ENCODE data around the gene ABHD5. TPM values are rescaled to one million over a fixed set of nuclear protein-coding genes. Genes with fewer than 3 reads are reported as not detected.

The ABHD5 gene
- total and polyA plus RNA-seq, 2 of the 8 experiments (the other 6 are each of a cell fraction or from before 2014, with no cell fraction given), result 10.5 to 16.4 TPM

DNA sequence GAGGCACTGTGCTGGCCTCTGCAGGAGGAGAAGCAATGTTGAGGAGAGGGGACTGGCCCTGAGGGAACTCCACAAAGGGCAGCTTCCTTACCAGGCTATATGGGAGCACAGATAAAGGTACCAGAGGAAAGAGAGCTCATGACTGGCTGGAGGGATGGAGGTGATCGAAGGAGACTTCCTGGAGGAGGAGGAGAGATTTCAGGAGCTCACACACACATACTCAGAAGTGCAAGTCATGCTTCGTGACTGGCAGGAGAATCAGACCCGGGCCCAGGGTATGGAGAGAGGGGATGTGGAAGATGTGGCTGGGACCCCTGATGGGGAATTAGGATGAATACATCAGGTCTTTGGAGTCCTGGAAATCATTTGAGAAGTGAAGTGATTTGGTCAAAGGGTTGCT lies 85.4 kb downstream of the ABHD5 start:
- H3K79me2 ChIP-seq (ENCODE audit: control insufficient read depth in 1 of 2, insufficient read depth in 2 of 2, low read length in 2 of 2), result no peaks in the 10 kb centered on the region
- H3K79me1 ChIP-seq (ENCODE audit: low read depth, low read length), result no peaks in the 10 kb centered on the region
- no peak overlapping the region for H4K8ac ChIP-seq (ENCODE audit: extremely low read depth, insufficient read depth, low read length)
- H2AK5ac ChIP-seq (ENCODE audit: low read depth, low read length), result no peak overlapping the region
- H3K23me2 ChIP-seq (ENCODE audit: low read depth, low read length), result no peaks in the 10 kb centered on the region; the same call in 1 of the 2 replicates
- H3K23ac ChIP-seq (ENCODE audit: insufficient read length), result no peak overlapping the region
- no peaks in the 10 kb centered on the region for H4K20me1 ChIP-seq (replicated peaks in 1 of 2; ENCODE audit: control insufficient read depth in 1 of 2, insufficient read depth in 2 of 2, low read length in 2 of 2)
- TF ChIP-seq TAF1 (IDR thresholded peaks at IDR 0.05; ENCODE audit: low read depth, low read length) (no peak), TCF12 (IDR thresholded peaks at IDR 0.05; ENCODE audit: low read depth, low read length) (no peak), TEAD4 (IDR thresholded peaks at IDR 0.05; ENCODE audit: low read depth, low read length) (no peak), SP4 (IDR thresholded peaks at IDR 0.05; ENCODE audit: low read length) (no peak), RAD21 (IDR thresholded peaks at IDR 0.05 in 1 of 2, conservative IDR thresholded peaks at IDR 0.05 in 1 of 2; ENCODE audit: low read depth in 2 of 2, low read length in 2 of 2) (no peak), KDM1A (IDR thresholded peaks at IDR 0.05; ENCODE audit: borderline replicate concordance, low read length) (no peak), RBBP5 (IDR thresholded peaks at IDR 0.05; ENCODE audit: borderline replicate concordance, low read depth, low read length) (no peak), POLR2AphosphoS5 (IDR thresholded peaks at IDR 0.05; ENCODE audit: low read depth, low read length) (no peak), HDAC6 (IDR thresholded peaks at IDR 0.05; ENCODE audit: low read depth, low read length) (no peak), FOSL1 (IDR thresholded peaks at IDR 0.05; ENCODE audit: insufficient read depth, low read depth, low read length) (no peak), KDM5A (IDR thresholded peaks at IDR 0.05; ENCODE audit: low read length) (no peak), BRCA1 (IDR thresholded peaks at IDR 0.05; ENCODE audit: low read depth, low read length) (no peak)
- TF ChIP-seq, protein P1, sequence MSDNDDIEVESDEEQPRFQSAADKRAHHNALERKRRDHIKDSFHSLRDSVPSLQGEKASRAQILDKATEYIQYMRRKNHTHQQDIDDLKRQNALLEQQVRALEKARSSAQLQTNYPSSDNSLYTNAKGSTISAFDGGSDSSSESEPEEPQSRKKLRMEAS (IDR thresholded peaks at IDR 0.05), result no peak
- TF ChIP-seq, protein P2, sequence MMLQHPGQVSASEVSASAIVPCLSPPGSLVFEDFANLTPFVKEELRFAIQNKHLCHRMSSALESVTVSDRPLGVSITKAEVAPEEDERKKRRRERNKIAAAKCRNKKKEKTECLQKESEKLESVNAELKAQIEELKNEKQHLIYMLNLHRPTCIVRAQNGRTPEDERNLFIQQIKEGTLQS (IDR thresholded peaks at IDR 0.05; ENCODE audit: insufficient read depth, low read depth, low read length), result no peak
- DNase-seq (ENCODE audit: low read depth in 1 of 2, low spot score in 2 of 2) (no peak), FAIRE-seq (no peak)
- H2AFZ ChIP-seq (ENCODE audit: low read length), result no peak overlapping the region
- H3K4me2 ChIP-seq (ENCODE audit: insufficient read depth in 1 of 2, low read depth in 2 of 2, low read length in 2 of 2), result no peak overlapping the region
- H3K27ac ChIP-seq (ENCODE audit: low read depth, low read length), result no peak overlapping the region
- ChIA-PET CTCF (ENCODE audit: partially characterized antibody) (interaction anchor here (0.6 to 1.1 kb wide), 2 partner anchors 39 to 80 kb away, joined by 3 read pairs; no protein-coding TSS in a partner anchor), POLR2A (ENCODE audit: partially characterized antibody) (no interaction called here)
- no peak overlapping the region for H3K56ac ChIP-seq (replicated peaks; ENCODE audit: insufficient read length, low read depth, low read length)
- H2BK120ac ChIP-seq (replicated peaks; ENCODE audit: low read depth, low read length), result no peak overlapping the region
- no peak overlapping the region for H2BK12ac ChIP-seq (ENCODE audit: low read depth, low read length)
- H4K5ac ChIP-seq (ENCODE audit: insufficient read length, low read depth, low read length), result no peak overlapping the region
- H3K4me1 ChIP-seq (replicated peaks in 1 of 4; ENCODE audit: control insufficient read depth in 3 of 4, insufficient read depth in 4 of 4, low read length in 3 of 4), result peaks cover 0 to 5% (median under 1%) of the 10 kb centered on the region in 4 experiments; a peak in 2 of 7 replicates
- no peak overlapping the region for H3K14ac ChIP-seq (ENCODE audit: insufficient read length)
- no peak overlapping the region for H3K4me3 ChIP-seq (ENCODE audit: extremely low read depth in 1 of 4, insufficient read depth in 2 of 4, low read depth in 3 of 4, low read length in 4 of 4)
- H2BK5ac ChIP-seq (ENCODE audit: low read depth, low read length), result no peak overlapping the region
- H3K36me3 ChIP-seq (ENCODE audit: control insufficient read depth in 2 of 4, insufficient read depth in 4 of 4, low read length in 3 of 4), result no peaks in the 10 kb centered on the region
- no peak overlapping the region for H3K18ac ChIP-seq (ENCODE audit: extremely low read depth, low read length)
- no peak overlapping the region for H4K91ac ChIP-seq (replicated peaks; ENCODE audit: insufficient read length, low read length)
- H2BK20ac ChIP-seq (ENCODE audit: low read length), result no peak overlapping the region
- H3K9ac ChIP-seq (replicated peaks in 1 of 4; ENCODE audit: extremely low read depth in 1 of 4, low read depth in 3 of 4, low read length in 3 of 4), result no peak overlapping the region
- H3K27me3 ChIP-seq (replicated peaks in 1 of 4; ENCODE audit: control insufficient read depth in 3 of 4, extremely low read depth in 1 of 4, insufficient read depth in 3 of 4, low read length in 3 of 4), result peaks cover 0 to 2% (median 0%) of the 10 kb centered on the region in 4 experiments; a peak in 3 of 7 replicates
- WGBS, 2 experiments (ENCODE audit: extremely low coverage in 1 of 2, insufficient coverage in 1 of 2, insufficient read length in 1 of 2, insufficient replicate concordance in 2 of 2, low coverage in 1 of 2, low lambda C conversion rate in 2 of 2, missing lambda C conversion rate in 1 of 2), result 84% methylated on average over 3 of the region's 3 CpGs; no CpG with 5 or more reads in 1 of the 2 experiments
- H2BK15ac ChIP-seq (ENCODE audit: low read length), result no peak overlapping the region
- peaks cover 0 to 3% of the 10 kb centered on the region in 2 experiments; a peak in 1 of 4 replicates for H3K9me3 ChIP-seq (ENCODE audit: insufficient read depth in 2 of 2, low read depth in 1 of 2, low read length in 1 of 2)
- H3K4ac ChIP-seq (replicated peaks; ENCODE audit: insufficient read length, low read depth, low read length), result no peak overlapping the region
